ENCODE measurements around the gene PARD6B.
A peak's percentile ranks its signal among the peaks of the same experiment; 100 is the strongest.
"Not testable (repeated sequence)": the region's sequence is repeated elsewhere in the genome, so short reads cannot be mapped to it uniquely, and the experiment has no call there.

PARD6B gene, protein sequence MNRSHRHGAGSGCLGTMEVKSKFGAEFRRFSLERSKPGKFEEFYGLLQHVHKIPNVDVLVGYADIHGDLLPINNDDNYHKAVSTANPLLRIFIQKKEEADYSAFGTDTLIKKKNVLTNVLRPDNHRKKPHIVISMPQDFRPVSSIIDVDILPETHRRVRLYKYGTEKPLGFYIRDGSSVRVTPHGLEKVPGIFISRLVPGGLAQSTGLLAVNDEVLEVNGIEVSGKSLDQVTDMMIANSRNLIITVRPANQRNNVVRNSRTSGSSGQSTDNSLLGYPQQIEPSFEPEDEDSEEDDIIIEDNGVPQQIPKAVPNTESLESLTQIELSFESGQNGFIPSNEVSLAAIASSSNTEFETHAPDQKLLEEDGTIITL

GRCh38 chr20:50731055-50731929 is at the start of gene PARD6B:
PARD6B (plus strand) TSS chr20:50731580; CDS start chr20:50731787, 207 bp downstream.
- DNase-seq = peak; percentile 90

DNA sequence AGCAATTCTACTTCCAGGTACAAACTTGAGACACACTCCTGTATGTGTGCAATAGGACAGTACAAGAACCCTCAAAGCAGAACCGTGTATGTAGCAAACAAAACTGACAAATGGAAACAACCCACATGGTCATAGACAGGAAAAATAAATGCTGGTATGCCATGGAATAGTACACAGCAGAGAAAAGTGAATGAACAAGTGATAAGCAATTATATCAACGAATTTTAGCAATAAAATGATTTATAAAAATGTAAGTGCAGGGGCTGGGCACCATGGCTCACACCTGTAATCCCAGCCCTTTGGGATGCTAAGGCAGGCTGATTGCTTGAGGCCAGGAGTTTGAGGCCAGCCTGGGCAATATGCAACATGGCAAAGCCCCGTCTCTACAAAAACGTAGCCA is 49.3 kb upstream of the PARD6B start:
- DNase-seq = no peak

- DNase-seq = no peak
Observed at GRCh38 chr20:50682947-50683530, 48.3 kb upstream of the PARD6B start.

GRCh38 chr20:50683570-50683969 is 47.8 kb upstream of the PARD6B start:
- no peak for DNase-seq

DNA sequence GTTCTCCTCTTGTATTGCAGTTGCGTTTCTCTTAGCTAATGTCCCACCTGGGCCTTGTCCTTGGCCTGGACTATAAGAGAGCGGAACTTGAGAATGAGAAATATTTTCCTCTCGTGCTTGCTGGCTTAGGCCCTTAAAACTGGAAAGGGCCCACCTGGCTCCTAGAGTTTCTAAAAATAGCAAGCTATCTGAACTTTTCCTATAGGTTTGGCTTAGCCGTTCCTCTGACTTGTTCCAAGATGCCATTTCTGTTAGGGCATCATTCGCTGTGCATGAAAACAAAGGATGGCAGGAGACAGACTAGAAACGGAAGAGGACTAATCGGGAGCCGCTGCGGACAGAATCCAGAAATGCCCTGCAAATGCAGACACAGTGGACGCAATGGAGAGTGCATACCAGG is 44.6 kb upstream of the PARD6B start:
- no peak for DNase-seq

DNA sequence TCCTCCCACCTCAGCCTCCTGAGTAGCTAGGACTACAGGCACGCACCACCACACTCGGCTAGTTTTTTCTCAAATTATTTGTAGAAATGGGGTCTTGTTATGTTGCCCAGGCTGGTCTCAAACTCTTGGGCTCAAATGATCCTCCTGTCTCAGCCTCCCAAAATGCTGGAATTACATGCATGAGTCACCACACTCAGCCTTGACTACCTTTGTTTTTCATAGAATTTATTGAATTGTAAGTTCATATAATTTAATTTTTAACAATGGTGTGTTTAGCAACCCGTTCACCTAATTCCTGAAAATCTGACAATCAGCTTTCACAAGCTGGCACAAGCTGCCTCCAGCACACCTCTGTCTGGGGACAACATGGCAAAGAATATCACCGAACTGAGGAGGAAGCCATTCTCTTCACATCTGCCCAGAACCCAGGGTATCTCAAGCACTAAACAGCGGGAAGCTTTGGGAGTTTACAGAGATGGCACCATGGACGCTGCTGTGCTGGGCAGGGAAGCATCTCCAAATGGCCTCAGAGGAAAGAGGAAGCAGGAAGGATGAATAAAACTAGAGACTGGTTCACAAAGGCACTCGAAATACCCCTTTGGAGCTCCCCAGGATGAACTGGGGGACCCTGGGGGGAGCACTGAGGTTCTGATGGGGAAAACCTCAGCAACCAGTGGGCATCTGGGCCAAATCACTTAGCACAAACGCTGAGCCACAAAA is 43.0 kb upstream of the PARD6B start:
- no peak for DNase-seq

- DNase-seq = no peak
Observed at GRCh38 chr20:50689864-50690649, 41.3 kb upstream of the PARD6B start.

DNA sequence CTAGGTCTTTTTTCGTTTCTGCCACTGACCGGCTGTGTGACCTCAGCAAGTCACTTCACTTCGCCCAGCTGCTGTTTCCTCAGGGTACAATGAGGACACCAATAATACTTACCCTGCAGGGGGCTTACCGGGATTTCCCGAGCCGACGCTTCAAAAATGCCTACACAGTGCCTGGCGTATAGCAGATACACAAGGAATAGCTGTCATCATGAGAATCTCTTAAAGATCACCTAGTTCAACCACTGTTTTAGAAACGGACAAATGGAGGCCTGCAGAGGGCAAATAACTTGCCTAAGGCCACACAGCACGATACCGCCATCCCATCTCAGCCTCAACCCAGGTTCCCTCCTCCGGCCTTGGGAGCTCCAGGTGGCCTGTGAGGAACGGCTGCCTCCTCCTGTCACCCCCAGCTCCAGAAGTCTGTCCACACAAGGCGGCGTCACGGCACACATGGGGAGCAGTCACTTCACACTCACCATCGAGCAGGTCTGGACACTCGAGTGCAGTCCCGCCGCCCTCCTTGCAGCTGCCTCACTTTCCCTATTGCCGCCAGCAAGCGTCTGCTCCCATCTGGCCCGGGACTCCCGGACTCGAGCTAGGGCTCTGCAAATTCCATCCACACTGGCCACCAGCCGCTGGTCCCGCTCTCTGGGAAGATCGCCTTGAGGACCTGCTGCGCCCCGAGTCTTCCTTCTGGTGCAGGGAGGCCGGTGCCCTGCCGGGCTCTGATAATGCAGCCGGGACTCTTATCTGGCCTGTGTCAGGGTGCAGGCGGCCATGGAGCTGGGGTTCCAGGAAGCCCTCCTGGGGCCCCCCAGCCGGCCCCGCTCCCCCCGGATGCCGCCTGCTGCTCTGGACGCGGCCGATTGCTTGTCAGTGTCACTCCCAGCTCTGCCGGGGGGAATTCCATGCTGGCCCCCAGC is 40.5 kb upstream of the PARD6B start, which contains the start of gene RIPOR3:
TSS of gene RIPOR3 (minus strand) at position 893 of the 923 bp plus-strand sequence. CDS start at position 479, 414 bp downstream.
- no peak for DNase-seq

DNA sequence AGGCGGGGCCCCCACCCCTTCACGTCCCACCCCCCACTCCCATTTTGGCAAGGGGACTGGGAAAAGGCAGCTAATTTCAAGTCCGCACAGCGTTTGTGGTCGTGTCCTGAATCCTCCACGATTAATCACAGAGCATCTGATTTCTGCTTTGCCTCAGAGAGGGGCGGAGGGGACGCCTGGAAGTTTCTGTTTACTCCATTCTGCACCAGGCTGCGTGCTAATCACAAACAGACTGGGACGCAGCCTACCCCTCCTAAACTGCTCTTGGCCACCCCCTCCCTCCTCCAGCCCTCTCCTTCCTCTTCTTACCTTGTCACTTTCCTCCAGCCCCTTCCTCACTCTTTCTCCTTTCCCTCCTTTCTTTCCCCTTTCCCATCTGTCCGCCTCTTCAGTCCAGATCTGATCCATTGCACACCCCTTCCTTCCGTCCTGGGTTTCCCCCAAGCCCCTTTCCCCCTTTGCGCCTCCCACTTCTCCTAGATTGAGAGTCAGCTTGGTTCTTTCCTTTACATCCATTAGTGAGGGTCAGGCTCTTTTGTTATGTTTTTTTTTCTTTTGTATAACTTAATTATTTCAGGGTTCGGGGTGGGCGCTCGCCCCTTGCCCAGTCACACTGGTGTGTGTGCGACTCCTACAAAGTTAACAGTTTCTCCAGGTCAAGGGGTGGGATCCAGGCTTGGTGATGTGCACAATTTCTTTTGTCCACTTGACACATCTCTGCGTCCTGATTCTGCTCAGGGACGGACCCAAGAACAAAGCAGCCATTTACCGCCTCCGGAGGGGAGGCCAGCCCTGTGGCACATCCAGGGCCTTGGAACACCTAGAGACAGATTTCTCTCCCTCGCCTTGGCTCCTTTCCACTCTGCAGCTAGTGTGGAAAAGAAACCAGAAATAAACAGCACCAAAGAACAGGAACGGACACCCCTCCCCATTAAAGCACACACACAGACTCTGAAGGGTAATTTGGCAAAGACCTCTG is 39.5 kb upstream of the PARD6B start:
- no peak for DNase-seq

DNA sequence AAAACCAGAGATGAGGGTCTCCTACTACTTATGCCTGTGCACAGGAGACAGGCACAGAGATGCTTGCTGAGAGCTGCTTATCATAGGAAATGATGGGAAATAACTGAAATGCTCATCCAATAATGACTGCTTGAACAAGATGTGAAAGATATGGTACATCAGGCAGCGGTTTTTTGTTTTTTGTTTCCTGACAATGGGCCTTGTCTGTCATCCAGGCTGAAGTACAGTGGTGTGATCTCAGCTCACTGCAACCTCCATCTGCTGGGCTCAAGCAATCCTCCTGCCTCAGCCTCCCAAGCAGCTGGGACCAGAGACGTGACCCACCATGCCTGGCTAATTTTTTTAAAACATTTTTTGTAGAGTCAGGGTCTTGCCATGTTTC is 38.8 kb upstream of the PARD6B start:
- DNase-seq = no peak

DNA sequence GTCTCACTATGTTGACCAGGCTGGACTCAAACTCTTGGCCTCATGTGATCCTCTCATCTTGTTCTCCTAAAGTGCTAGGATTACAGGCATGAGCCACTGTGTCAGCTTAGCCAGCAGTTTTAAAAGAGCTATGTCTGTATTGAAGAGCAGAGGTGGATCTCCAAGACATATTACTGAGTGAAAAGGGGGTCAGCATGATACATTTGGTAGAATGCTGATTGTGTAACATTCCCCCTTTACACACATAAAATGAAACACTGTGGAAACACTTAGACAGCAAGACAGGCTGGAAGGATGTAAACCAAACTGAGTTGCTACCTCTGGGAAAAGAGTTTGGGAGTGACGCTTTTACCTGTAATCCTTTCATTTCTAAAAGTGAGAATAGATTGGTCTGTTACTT is 38.4 kb upstream of the PARD6B start:
- no peak for DNase-seq

DNA sequence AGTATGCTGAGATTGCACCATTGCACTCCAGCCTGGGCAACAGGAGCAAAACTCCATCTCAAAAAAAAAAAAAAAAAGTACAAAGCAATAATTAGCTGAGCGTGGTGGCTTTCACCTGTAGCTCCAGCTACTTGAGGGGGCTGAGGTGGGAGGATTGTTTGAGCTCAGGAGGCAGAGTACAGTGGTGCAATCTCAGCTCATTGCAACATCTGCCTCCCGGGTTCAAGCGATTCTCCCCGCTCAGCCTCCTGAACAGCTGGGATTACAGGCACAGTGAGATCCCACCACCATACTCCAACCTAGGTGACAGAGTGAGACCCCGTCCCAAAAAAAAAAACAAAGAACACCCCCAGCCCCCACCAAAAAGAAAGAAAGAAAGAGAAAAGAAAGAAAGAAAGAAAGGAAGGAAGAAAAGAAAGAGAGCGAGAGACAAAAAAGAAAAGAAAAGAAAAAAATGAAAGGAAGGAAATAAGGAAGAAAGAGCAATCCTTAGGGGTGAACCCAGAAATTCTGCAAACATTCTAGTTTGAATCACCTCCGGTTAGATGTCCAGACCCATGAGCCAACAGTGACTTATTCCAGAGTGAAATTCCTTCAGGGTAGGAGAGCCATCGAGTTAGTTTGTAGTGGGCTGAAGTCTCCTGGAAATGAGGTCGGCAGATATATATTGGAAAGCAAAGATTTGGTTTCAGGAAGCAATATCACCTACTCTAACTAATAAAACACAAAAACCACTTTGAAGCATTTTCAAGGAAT is 36.8 kb upstream of the PARD6B start:
- no peak for DNase-seq

GRCh38 chr20:50695135-50695872 is 36.1 kb upstream of the PARD6B start:
- no peak for DNase-seq

DNA sequence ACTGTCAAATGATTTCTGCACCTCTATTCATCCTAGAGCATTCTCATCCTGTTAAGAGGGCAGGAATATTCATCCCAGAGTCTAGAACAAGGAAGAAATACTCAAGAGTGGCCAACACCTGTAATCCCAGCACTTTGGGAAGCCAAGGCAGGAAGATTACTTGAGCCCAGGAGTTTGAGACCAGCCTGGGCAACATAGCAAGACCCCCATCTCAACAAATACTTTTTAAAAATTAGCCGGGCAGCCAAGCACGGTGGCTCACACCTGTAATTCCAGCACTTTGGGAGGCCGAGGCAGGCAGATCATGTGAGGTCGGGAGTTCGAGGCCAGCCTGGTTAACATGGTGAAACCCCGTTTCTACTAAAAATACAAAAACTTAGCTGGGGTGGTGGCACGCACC is 33.1 kb upstream of the PARD6B start:
- DNase-seq = not testable (repeated sequence)

GRCh38 chr20:50699688-50700087 is 31.7 kb upstream of the PARD6B start:
- DNase-seq = no peak

DNA sequence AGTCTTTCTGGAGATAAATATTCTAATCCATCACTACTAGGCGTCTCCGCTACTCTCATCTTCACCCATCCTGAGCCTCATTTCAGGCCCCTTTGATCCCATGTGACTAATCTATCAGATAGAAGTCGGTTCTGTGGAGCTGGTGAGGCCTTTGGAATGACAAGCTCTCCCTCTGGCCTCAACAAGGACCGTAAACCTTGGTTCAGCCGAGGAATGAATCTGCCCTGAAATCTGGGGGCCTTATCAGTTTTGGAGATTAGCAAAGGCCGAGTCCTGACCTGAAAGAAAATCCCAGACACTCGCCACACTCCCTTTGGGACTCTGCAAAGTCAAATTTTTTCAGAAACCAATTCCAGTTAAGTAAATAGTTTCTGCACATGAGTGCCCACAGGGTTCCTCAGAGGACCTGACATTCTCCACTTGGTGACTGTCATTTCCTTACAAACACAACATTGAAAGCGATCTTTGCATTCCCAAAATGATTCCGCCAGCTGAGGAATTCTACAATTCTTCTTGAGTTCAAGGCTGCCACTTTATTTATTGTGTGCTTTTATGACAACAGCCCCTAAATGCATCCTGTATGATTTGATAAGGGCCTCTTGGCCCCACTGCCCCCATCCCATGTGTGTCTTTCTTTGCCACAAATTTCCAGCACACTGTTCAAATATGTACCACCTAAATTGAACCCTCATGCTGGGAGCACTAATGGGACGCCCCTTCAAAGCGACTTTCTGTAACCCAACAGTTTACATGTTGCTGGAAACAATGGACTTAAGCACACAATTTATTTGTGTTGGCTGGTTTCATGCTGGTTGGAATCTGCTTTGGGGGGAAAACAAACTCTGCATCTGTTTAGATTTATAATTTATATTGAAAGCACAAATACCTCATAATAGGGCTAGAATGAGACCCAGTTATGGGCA is 30.1 kb upstream of the PARD6B start:
- DNase-seq = no peak
